GM18870 (cell line): Measurements from ENCODE around the gene ACTR1B.
"Not testable (repeated sequence)": the region's sequence is repeated elsewhere in the genome, so short reads cannot be mapped to it uniquely, and the experiment has no call there.

Experiments used
- ATAC-seq: cut with Tn5 transposase; IDR thresholded peaks from one replicate; pipeline ENCODE4 v1.9.1; 2021; ENCODE audit warnings: moderate library complexity; ENCODE audit not compliant: unreplicated experiment

The ACTR1B gene

GRCh38 chr2:97663962-97664635 is at the start of gene ACTR1B:
Gene ACTR1B (minus strand): TSS chr2:97664044. CDS start chr2:97663890, 154 bp downstream.
- ATAC-seq: peak; percentile 90

DNA sequence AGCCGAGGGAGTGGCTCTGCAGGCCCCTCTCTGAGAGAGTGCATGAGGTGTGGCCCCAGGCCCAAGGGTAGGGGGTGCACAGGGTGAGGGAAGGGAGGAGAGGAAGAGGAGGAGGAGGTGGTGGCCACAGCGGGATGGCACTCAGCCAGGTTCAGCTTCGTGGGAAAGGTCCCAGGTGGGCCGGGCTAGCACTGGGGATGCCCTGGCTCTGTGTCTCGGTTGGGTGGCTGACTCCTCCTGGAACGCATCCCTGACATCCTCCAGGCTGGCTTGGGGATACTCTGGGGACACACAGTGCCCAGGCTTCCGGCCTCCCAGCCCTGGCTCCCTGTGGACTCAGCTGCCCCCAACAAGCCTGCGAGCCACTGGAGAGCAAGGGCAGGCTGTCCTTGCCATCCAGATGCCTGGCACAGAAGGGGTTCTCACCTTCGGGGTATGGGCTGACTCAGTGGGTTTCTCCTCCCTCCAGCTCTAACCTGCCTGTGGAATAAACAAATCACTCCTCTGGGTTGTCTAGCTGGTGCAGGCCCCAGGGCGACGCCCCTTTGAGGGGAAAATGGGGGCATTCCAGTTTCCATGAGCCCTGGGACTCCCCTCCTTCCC is 49.0 kb upstream of the ACTR1B start:
- no peak for ATAC-seq

GRCh38 chr2:97712175-97712574 is 48.3 kb upstream of the ACTR1B start:
- not testable (repeated sequence) for ATAC-seq

DNA sequence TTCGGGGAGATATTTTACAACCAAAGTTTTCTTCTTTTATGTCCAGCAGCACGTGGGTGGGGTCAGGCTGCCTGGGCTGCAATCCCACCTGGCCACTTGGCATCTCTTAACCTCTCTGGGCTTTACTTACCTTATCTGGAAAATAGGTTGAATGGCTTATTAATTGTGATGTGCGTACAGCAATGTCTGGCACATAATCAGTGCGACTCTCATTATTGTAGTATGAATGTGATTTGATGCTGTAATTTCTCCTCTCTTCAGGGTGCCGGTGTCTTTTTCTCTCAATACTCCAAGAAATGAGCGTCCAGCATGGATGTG is 47.5 kb upstream of the ACTR1B start:
- no peak for ATAC-seq

GRCh38 chr2:97708608-97709007 is 44.8 kb upstream of the ACTR1B start:
- no peak for ATAC-seq

DNA sequence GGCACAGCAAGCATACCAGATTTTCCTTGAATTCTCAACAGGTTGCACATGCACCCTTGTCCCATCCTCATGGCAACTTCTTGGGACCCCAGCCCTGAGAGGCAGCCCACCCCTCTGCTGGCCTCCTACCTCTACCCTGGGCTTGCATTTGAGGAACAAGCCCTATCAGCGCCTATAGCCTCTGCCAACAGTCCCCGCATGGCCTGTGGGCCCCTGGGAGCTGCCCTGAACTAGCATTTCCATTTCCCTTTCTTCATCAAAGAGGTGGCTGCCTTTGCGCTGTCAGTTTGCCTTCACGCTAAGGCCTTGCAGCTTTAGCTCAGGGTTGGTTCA is 44.2 kb upstream of the ACTR1B start:
- ATAC-seq: no peak

DNA sequence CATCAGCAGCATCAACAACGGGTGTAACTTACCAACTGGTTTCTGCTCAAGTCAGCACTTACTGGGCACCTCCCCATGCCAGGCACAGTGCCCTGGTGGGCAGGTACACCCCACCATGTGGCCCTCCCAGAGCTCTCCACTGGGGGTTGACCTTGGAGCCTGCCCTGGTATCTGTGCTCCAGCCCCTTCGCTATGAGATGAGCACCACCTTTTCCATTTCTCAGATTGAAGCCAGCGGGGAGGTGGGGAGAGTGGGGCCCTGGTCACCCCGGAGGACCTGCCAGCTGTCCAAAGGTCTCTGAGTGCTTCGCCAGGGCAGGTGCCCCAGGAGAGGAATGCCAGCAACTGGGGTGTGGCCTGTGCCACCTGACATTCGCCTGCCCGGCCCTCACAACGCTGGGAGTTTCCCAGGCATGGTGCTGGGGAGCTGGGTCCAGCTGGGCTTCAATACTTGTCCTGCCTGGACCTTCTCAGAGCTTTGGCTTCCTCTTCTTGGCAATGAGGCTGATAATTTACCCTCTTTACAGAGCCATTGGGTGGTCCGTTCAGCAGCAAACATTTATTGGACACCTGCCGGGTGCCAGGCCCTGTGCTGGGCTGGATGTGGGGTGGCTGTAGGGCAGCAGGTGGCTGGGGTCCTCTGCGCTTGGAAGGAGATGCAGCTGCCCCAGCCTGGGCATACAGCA is 43.7 kb upstream of the ACTR1B start:
- no peak for ATAC-seq

- ATAC-seq: no peak
Measured at GRCh38 chr2:97706708-97707345, 43.0 kb upstream of the ACTR1B start.

GRCh38 chr2:97706112-97706511 is 42.3 kb upstream of the ACTR1B start:
- no peak for ATAC-seq

DNA sequence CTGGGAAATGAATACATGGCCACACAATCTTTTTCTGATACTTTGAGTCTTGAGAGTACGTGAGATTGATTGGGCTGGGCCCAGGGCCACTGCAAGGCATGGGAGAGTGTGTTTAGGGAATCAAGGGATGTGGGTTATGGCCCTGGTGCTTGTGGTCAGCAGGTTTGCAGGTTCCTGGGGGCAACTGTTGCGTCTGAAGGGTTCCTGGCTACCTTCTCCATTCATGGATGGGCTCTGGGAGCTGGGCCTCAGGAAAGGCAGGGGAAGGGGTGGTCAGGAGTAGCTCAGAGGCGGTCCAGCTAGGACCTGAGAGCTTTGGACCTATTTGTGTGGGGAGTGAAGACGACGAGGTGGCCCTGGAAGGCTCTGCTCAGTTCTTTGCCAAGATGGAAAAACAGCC is 41.1 kb upstream of the ACTR1B start:
- ATAC-seq: no peak

GRCh38 chr2:97703741-97704140 is 39.9 kb upstream of the ACTR1B start:
- no peak for ATAC-seq

DNA sequence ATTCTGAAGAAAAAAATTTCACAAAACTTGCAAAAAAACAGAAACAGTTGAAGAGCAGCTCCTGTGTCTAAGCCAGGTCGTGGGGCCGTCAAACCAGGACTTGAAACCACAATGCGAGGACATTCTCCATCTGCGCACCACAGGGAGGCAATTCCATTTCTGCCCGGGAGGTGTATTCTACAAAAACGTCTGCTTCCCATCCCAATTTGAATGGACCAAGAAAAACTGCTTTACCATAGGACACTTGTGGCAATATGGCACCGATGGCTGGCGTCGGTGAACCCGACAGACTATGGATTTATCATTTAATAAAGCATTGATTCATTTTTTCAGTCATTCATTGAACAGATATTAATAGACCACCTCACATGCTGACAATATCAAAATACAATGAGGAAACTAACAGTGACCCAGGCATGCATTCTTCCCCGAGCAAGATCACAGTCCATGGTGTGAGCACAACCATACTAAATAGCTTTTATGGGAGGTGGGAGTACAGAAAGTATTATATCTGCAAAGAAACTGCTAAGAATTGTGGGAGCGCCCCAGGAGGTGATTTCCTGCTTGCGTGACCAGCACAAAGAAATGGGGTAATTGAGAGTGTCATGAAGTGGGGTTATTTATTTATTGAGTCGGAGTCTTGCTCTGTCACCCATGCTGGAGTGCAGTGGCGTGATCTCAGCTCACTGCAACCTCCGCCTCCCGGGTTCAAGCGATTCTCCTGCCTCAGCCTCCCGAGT is 39.1 kb upstream of the ACTR1B start:
- no peak for ATAC-seq

DNA sequence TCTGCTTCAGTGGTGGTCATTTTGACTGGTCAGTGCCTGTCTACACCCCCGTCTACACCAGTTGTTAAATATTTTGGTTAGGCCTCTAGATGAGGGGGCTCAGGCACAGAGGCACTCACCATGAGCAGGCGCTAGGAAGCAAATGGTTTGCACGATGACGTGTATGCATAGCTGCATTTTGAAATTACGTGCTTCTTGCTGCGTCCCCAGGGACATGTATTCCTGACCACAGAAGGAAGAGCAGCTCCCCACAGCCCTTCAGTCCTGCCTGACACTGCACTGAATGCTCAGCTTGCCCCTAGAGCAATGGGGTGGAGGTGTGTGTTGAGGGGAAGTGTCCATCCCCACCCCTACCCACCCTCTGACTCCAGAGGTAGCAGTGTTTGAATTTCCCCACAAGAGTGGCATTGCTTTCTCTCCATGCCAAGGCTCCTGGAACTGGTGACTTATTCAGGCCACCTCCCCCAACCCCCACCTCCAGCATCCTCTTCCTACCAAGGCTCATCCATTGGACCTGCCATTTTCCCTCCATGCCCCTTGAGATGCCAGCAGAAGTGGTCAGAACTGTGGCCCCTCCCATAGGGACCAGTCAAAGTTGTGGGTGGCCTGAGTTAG is 38.1 kb upstream of the ACTR1B start:
- no peak for ATAC-seq

- ATAC-seq: no peak
Measured at GRCh38 chr2:97701186-97701585, 37.3 kb upstream of the ACTR1B start.

GRCh38 chr2:97699765-97700444 is 36.1 kb upstream of the ACTR1B start:
- no peak for ATAC-seq

- no peak for ATAC-seq
Measured at GRCh38 chr2:97698530-97698929, 34.7 kb upstream of the ACTR1B start.

DNA sequence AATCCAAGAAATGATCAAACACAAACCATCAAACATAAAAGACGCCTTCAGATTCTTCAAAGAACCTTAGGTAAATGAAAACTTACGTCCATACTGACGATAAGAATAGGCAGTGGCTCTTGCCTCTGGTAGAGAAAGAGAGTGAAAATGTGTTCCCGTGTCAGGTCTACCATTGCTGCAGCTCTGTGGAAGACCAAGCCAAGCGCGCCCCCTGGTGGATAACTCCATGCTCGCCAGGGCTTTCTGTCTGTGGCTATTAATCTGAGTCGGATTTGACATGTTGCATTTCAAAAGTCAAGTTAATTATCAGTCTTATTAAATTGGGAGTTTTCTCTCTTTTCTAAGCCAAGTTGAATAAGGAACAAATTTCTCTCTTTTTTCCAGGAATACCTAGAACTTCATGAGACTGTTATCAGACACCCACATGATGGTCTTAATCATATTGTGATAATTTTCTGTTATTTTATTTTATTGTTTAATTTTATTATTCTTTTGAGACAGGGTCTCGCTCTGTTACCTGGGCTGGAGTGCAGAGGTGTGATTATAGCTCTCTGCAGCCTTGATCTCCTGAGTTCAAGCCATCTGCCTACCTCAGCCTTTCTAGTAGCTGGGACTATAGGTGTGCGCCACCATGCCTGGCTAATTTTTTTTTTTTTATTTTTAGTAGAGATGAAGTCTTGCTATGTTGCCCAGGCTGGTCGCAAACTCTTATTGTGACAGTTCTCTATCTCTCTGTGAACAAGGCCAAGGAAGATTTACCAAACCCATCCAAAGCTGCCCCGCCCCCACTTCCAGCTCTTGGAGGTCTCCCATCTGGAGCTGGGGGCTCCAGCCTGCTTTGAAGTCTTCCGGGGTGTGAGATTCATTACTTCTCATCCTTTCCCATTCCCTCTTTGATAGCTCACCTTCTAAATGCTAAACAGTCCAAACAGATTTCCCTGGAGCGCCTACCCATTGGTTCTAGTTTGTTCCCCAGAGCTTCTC is 33.7 kb upstream of the ACTR1B start:
- ATAC-seq: peak; percentile 60

GRCh38 chr2:97695744-97696143 is 31.9 kb upstream of the ACTR1B start:
- no peak for ATAC-seq

DNA sequence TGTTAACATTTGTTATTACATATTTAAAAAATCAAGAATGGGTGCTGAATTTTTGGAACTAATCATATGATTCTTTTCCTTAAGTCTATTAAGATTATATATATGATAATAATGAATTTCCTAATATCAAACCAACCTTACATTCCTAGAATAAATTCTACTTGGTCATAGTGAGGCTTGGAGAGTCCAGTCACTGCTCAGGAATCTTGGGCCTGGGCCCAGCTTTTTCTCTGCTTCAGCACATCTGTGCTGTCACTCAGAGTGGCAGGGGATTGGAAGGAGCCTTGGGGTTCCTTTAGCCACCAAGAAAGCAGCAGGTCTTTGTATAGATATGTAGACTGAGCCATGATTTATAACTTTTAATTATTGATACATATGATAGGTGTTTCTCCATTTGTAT is 29.6 kb upstream of the ACTR1B start:
- no peak for ATAC-seq
